ENCODE results near the gene G6PC3.
"Not testable (repeated sequence)": the region's sequence is repeated elsewhere in the genome, so short reads cannot be mapped to it uniquely, and the experiment has no call there.

Gene G6PC3

DNA sequence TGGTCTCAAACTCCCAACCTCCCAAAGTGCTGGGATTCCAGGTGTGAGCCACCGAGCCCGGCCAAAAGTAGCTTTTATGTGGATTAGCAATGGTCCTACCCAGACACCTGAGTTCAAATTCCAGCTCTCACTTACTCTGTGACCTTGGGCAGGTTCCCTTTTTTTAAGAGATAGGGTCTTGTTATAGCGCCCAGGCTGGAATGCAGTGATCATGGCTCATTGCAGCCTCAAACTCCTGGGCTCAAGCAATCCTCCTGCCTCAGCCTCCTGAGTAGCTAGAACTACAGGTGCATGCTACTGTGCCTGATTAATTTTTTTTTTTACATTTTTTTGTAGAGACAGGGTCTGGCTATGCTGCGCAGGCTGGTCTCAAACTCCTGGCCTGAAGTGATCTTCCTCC is 36.3 kb downstream of the G6PC3 start:
- no peak for DNase-seq (ENCODE audit: low spot score)

DNA sequence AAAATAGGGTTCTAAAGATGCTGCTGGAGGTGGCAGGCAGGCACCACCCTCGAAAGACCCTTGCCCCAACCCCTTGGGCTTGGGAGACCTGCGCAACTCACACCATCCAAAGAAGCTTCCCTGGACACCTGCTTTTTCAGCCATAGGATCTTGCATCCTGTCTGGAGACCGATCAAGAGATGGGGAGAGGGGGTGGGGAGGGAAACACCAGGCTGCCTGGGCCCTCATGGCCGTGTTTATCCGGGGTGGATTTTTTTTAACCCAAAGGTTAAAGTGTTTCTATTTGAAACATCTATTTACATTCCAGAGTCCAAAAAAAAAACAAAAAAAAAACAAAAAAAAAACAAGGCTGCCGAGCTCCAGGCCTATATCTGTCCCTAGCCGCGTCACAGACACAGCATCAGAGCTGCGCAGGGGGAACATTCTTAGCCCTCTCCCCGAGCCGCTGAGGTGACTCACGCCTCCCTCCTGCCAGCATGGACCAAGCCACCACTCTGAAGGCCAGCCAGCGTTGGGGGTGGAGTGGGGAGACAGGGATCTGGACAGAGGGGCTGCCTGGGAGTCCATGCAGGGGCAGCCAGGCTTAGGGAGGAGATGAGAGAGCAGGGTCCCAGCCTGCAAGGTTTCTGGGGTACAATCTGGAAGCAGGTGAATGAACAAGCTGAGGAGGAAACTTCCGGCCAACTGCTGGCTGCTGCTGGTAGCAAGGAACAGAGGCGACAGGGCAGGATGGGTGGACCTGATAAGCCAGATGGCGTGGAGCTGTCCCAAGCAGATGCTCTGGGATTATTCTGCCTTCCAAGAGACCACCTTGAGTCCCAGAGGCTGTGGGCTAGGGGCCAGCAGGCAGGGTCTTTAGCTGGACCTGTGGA is 38.1 kb downstream of the G6PC3 start:
- peak; percentile 77 for DNase-seq (ENCODE audit: low spot score)

DNA sequence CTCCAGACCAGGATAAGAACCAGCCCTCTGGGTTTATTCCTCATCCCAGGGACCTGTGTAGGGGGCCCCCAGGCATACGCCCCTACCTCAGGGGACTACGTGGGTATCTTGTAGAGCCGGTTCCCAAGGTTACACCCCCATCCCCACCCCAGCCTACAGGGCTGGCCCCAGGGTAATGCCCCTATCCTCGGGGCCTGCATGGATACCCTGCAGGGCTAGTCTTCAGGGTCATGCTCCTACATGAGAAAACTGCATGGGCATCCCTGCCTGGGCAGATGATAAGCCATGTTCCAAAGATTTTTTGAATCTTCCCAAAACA is 38.7 kb downstream of the G6PC3 start:
- no peak for DNase-seq (ENCODE audit: low spot score)

- no peak for DNase-seq (ENCODE audit: low spot score)
Observed at GRCh38 chr17:44110011-44110686, 39.6 kb downstream of the G6PC3 start.

- DNase-seq (ENCODE audit: low spot score): peak; percentile 92
Observed at GRCh38 chr17:44110823-44111633, 40.5 kb downstream of the G6PC3 start.

DNA sequence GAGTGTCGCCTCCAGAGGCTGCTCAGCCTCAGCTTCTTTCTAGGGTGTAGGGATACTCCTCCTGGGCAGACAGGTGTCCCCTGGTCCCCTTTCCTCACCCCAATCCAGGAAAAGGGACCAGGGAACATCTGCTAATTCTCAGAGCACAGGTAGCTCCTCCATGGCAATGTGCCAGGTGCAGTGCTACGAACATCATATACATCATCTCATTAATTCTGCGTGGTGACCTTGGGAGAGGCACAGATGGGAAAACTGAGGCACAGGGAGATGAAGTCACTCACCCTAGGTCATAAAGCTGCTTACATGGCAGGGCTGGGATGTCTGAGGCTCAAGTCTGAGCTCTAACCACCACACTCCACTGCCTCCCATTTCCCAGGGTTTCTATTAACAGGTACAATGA is 41.2 kb downstream of the G6PC3 start:
- DNase-seq (ENCODE audit: low spot score): no peak

- DNase-seq (ENCODE audit: low spot score): no peak
Observed at GRCh38 chr17:44112284-44113280, 42.0 kb downstream of the G6PC3 start.

- no peak for DNase-seq (ENCODE audit: low spot score)
Observed at GRCh38 chr17:44113382-44113781, 42.8 kb downstream of the G6PC3 start.

DNA sequence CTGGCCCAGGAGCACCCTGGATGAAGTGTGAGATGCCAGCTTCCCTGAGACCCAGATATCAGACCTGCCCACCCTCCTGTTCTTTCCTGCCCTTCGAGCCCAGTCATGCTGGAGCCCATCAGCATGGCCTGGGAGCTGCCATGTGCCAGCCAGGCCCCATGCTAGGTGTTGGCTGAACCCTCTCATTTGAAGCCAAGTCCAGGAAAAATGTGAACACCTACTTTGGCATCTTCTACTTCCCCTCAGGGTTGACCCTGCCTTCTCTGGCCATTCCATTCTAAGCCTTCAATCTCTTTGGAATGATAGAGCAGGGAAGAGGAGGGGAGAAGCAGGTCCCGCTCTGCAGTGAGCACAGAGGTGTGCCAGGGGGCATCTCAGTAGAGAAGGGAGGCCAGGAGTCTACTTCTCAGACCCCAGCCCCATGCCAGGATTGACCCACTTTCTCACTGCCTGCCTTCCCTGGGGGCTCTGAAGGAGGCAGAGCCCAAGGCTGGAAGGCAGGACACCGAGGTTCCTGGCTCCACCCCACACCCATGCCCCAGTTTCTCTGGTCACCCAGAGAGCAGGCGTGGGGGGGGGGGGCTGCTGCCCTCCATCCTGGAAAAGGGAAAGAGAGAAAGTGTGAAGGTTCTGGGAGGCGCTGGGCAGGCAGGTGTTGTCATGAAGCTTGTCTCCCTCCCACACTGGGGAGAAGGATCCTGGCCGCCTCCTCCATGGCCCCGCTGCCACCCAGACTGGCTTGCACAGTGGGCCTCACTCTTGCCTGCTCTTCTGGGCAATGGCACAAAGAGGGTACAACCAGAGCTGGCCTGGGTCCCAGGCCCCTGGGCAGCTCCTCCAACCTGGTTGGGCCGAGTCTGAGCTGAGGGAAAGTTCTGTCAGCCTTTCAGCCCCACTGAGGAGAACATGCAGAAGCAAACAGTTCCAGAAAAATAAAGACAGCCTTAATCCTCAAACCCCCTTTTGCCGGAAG is 43.6 kb downstream of the G6PC3 start:
- no peak for DNase-seq (ENCODE audit: low spot score)

- peak; percentile 69 for DNase-seq (ENCODE audit: low spot score)
Observed at GRCh38 chr17:44115585-44116415, 45.3 kb downstream of the G6PC3 start.

DNA sequence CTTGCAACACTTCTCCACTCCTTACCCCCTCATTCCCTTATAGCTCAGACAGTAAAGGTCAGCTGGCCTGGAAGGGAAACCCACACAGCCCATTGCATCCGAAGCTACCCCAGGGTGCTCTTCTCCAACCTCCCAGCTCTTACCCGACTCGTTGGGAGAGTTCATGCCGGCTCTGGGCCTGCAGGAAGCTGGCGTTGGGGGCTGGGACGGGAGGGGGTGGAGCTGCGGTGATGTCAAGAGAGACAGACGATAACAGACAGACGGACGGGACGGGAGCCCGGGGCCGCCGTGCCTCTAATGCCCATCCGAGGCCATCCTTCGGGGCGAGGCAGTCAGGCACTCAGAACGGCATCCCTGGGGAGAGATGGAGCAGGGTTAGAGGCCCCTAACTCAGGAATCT is 46.8 kb downstream of the G6PC3 start:
- DNase-seq (ENCODE audit: low spot score): no peak

DNA sequence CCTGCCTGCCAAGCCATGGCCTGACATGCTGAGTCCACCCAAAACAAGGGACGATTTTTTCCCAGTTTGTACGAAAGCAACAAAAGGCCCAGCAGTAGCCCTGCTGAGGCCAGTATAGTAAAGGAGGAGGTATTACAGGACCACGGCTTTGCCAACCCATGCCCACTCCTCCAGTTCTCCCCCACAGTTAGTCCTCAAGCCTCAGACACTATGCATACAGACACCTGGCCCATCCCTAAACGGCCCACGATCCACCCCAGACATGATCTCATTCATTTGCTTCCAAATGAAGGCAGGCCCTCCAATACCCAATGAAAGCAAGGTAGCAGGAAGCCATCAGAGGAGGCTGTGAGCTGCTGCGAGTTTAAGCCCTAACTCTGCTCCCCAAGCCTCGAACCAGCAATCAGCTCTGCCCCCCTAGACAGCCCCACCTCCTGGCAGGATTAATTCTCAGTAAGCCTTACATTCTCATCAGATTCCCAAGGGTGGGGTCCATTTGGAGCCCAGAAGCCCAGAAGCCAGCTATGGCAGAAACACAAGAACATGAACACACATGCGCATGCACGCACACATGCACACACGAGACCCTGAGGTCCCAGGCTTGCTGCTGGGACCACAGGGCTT is 48.0 kb downstream of the G6PC3 start:
- DNase-seq (ENCODE audit: low spot score): no peak

- no peak for DNase-seq (ENCODE audit: low spot score)
Observed at GRCh38 chr17:44119062-44119461, 48.5 kb downstream of the G6PC3 start.

DNA sequence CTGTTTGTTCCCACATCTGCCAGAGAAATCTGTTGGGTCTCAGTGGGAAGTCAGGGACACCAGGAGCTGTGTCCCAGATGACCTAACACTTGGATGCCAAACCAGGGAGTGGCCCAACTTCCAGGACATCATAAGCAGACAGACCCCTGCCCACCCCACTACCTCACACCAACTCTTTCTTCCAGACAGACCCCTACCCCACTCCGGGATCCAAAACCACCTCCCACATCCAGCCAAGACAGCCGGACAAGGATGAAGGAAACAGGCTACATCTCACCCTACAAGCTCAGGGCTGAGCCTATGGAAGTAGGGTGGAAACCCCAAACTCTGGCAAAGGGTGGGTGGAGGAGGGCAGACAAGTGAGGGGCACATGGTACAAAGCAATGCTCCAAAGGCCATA is 49.3 kb downstream of the G6PC3 start:
- no peak for DNase-seq (ENCODE audit: low spot score)

DNA sequence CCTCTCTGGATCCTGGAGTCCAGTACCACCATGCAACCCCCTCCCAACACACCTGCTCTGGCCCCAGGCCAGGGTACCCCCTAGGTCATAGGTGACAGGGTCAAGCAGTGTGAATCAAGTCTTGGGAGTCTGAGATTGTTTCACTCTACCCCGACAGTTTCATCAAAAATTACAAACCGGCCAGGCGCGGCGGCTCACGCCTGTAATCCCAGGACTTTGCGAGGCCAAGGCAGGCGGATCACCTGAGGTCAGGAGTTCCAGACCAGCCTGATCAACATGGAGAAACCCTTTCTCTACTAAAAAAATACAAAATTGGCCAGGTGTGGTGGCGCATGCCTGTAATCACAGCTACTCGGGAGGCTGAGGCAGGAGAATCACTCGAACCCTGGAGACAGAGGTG is 49.7 kb downstream of the G6PC3 start:
- DNase-seq (ENCODE audit: low spot score): not testable (repeated sequence)

DNA sequence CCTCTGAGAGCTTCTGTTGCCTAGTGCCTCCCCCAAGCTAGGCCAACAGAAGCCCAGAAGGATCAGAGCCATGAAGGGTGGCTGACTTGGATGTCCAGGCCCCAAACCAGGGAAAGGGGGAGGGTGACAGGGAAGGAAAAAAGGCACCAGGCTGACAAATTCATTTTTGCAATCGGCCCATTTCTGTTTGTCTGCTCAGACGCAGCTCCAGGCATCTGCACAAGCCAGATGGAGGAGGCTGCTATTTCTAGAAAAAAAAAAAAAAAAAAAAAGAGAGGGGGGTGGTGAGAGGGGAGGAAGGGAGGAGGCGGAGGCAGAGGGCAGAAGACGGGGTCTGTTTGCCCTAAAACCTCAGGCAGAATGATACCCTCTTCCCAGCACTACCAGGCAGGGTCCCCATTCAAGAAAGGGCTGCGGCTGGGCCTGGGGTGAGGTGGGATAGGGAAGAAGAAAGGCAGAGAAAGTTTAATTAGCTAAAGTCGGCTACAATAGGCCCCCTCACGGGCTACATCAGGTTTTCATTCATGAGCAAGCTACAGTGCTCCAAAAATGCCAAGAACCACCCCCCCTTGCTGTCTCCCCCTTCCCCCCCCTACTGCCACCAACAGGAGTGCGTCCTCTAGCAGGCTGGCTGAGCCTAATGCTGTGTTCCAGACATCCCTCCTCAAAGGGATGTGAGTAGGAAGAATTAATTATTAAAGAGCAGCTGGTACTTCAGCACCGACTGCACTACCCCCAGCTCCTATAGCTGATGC is 50.5 kb downstream of the G6PC3 start:
- DNase-seq (ENCODE audit: low spot score): no peak

DNA sequence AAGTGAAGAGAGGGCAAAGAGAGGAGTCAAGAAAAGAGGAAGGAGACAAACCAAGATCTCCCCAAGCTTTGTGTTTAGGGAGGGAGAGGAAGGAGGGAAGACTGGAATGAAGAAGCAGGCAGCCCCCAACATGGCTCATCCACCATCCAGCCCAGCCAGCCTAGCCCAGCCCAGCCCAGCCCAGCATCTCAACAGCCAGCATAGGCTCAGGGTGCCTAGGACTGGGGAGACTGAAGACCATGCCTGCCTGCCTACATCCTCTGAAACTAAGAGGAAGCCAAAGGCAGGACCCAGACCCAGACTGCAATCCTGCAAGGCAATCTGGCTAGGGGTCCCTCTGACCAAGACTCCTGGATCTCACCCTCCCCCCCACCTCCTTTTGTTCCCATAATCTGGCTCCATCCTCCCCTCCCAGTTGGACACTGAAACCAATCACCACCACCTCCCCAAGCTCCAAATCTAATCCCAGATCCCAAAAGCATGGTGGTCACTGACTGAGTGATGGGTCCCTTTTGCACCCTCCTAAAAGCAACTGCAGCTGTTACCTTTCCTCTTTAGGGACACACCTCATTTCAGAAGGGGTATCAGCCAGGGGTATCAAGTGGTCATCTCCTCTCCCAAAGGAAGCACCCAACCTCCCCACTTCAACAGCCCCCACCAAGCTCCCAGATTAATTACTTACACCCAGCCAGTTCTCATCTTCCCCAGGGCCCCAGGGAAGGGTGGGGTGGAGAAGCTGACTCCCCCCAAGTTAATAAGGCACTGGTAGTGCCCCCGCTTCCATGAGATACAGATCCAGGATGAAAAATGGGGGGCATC is 51.7 kb downstream of the G6PC3 start:
- no peak for DNase-seq (ENCODE audit: low spot score)
